Activated CD8-positive, alpha-beta memory T cell treated with anti-CD3 and anti-CD28 coated beads for 4 hours (primary cell): ENCODE measurements around the gene COX17.

ENCODE experiments used
- DNase-seq, 2 donors: peaks; one replicate each; pipeline ENCODE4 v3.0.0-alpha.2; 2020; ENCODE audit warnings: low read depth in 2 of 2

Gene COX17

DNA sequence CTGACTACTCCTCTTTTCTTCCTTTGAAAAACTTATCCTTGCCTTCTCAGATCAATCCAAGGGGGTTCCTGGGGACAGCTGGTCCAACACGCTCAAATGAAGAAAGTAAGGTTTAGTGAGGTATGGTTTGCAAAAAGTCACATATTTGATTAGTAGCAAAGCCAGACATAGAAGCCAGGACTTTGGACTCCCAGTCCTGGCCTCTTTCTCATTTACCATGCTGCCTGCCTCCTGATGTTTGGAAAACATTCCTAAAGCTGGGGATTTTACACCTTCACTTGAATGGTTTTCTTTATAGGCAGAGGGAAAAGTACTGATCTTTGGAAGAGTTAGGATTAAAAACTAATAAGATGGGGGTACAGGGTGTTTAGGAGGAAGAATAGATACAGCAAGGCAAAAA is 31.4 kb downstream of the COX17 start:
- no peak for DNase-seq

DNA sequence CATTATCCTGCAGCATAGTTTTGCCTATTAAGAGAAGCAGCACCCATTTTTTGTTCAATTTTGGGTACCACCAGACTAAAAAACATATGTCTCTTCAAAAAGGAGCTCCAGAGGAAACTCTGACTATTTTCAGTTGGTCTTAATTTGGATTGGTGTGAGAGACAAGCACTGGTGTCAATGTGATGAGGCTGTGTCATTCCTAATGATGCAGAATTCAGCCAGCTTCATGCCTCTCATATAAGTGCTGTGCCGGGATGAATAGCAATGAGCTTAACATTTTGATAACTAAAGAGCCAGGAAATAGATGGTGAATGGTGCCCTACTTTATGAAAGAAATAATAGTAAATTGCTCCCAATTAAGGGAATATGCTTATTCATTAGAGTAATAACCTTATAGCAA is 32.7 kb downstream of the COX17 start:
- no peak for DNase-seq

DNA sequence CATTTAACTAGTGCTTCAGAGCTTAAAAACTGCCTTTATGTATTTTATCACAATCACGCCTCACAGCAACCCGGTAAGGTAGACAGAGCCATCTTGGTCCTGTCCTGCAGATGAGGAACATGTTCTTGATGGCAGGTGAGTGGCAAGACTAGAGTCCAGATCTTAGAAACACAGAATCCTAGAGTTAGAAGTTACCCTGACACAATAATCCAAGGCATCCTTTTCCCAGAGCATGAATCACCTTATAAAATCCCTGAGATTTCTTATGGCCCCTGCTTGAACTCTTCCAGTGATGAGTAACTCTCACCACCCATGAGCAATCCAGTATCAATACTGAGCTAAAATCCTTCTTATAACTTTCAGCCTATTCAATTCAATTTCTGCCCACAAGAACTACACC is 33.7 kb downstream of the COX17 start:
- no peak for DNase-seq

DNA sequence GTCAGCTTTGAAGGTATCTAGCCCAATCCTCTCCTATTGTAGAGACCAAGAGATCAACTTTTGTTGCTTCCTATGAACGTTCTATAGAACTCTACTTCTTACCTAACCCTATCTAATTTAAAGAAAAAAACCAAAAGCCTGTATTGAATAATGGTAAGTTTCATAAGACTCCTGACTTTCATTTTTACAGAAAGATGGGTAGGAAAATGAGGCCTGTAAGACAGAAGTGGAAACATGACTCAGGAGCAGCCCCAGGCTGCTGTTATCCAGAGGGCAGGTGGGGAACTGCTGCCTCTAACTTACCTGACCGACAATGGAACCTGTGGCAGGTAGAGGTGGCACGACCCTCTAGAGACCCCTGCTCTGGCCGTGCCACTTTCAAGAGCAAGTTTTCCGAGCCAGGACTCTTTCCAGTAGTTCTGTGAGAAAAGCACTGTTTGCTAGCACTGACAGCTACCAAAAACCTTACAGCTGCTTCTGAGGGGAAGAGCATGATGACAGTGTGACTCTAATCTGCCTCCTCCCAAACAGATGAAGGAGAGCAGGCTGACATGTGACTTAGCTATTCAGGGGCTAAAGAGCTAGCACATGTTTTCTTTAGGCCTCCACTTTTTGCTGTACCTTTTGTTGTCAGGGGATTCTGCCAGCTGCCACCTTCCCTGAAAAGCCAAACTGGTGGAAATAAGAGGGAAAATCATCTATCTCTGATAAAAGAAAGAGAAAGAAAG is 34.3 kb downstream of the COX17 start:
- DNase-seq = no peak

DNA sequence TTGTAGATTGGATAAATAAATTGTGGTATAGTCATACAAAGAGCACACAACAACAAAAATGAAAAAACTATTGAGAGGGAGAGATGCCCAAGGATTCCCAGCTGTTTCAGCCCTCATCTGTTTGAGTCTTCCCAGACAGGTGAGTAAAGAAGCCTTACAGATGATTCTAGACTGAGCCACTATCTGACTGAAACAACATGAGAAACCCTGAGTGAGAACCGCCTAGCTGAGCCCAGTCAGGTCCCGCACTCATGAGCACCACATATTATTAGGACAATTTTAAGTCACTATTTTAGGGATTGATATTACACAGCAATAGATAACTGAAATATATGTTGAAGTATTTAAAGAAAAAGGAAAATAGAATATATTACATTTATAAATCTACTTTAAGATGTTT is 35.8 kb downstream of the COX17 start:
- no peak for DNase-seq

DNA sequence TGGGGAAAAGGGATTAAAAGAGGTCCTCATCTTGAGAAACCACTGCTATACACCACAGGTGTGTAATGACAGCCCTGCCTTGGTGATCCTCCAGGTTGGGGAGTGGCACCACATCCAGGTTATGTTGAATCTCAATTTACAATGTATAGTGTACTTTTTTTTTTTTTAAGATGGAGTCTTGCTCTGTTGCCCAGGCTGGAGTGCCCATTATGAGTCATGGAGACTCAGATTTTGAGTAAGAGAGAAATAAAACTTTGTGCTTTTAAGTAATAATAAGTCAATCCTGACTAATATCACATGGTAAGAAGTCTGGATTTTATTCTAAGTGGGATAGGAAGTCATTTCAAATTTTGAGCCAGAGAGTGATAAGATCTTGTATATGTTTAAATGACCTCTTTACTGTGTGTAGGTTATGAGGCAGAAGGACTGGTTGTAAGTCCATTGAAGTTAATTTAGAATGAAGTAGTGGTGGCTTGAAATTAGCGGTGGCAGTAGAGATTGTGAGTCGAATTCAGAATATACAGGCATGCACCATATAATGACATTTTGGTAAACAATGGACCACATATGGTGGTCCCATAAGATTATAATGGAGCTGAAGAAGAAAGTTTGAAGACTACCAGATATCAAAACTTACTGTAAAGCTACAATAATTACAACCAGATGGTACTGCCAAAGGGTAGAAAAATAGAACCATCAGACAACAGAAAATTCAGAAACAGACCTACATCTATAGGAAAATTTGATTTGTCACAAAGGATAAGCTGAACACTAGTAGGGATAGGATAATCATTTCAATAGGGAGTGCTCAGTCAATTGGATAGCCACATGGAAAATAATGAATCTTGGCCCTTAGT is 37.5 kb downstream of the COX17 start:
- DNase-seq = no peak

DNA sequence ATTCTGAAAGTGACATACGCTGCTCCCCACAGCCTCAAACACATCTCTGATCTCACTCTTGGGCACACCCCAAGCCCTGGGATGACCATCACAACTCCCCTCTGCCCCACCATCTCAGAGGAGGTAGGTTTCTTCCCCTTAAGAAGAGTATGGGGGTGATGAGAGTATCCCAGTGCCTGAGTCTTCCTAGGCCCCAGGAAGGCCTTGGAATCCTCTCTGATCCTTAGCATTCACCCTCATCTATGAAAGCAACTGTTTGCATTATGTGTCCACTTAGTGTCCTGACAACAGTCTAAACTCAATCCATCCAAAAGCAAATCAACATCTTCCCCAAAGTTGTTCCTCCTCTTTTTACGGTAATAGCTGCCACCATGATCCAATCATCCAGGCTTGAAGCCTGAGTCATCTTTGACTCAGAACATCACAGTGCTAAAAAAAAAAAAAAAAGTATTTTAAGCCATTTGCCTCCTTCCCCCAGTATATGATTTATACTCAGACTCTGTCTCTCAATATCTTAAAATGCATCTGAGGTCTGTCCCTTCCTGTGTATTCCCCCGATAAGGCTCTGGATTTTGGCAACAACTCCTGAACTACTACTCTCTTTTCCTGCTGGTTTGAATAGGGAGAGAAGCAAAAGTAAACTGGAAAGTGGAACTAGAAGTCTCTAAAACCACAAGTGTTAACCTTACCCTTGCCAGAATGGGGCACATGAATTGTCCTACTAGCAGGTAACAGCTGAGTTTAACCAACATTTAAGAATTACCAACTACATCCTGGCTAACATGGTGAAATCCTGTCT is 39.3 kb downstream of the COX17 start:
- DNase-seq = no peak

DNA sequence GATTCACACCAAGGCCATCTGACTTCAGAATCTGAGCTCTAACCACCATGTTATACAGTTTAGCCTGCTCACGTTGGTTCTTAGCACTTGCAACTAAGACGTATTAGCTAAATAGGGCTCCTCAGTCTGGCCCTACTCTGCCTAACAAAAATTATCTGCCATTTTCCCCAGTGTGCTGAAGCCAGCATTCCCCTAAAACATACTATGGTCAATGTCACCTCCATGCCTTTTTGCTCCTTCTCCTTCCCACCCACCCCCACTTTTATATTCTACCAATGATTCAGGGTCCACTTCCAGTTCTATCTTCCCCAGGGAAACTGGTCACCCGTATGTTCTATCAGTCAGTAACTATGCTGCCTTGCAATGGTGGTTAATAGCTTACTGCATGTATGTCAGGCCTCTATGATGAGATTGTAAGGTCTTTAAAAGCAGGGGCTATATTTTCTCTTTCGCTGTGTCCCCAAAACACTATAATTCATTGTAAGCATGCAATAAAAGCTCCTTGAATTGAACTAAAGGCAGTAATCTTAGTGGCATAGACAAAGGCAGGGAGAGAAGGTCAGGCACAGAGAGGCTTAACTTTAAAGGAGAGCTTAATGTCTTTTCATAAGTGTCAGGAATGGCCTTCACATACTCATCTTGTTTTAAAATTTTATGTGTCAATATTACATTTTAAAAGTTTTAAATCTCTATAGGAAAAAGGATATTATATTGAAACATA is 40.2 kb downstream of the COX17 start:
- DNase-seq = no peak

DNA sequence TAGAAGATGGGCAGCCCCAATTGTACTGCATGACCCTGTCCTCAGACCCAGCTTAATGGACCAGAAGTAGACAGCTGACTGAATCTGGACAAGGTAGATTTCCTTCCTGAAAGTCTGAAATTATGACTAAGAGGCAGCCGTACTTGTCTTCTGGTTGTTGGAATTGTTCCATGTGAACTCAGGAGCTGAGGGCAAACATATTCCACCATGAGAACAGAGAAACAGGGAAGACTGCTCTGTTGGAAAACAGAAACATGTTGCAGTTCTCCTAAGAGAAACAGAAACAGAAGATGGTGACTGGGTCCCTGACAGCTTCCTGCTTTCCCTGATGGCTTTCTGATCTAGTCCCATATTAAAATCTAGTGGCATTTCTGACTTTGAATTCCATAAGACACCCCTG is 41.0 kb downstream of the COX17 start:
- DNase-seq = no peak

DNA sequence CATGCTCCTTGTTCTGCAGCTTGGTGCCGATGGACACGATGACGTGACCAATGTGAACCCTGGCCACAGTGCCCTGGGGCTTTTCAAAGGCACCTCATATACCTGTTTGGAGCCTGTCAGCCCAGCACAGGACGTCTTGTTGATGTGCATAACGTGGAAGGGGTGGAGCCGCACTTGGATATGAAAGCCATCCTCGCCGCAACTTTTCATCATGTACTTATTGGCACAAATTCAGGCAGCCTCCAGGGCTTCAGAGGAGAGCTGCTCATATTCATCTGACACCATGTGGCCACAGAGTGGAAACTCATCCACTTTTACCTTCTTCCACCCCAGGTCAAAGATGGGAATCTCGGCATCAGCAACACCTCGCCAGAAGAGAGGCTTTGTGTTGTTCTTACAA is 41.5 kb downstream of the COX17 start:
- DNase-seq = no peak

DNA sequence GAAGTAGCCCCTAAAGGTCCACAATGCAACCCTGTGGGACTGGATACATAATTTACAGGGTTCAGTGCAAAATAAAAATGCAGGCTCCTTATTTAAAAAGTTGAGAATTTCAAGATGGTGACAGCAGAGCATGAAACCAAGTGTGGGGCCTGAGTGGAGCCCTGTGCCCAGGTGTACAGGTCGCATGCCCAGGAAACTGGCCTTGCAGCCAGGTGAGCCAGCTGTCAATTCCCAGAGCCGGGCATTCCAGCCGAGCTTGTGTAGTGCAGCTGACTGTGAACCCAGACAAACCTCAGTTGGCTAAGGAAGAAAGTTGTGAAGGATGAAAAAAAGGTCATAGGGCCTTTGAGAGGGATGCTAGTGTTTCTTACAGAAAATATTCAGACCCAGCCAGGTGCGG is 44.4 kb downstream of the COX17 start:
- DNase-seq = no peak

DNA sequence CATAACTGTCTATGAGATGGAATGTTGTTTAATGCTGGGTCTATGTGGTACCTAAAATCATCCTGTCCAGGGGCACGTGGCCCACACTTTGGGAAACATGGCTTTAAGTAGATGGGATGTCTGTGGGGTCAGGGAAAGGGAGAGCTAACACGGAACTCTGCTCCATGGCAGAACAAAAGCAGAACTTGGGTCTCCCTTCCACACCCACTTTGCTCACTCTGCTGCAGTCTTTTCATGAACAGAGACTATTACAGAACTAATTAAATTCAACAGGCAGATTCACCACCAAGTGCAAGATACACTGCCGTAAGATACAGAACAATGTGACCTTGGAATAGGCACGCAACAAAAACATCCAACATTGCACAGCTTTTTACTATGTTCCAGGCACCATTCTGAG is 45.0 kb downstream of the COX17 start:
- DNase-seq = no peak

DNA sequence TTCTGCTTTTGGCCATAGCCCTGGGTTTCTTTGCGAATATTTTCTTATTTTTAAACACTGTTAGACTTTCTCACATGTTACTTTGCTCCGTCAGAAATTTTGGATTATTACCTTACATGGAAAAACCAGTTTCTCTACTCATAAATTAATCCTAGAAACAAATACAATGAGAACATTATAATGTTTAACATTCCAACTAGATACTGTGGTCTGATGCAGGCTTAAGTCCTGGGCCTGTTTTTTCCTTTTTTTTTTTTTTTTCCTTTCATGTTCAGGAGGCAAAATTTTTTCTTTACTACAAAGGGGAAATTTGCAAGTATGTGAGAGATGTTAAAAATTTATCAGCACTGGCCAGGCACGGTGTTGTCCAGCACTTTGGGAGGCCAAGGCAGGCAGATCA is 45.7 kb downstream of the COX17 start:
- no peak for DNase-seq

DNA sequence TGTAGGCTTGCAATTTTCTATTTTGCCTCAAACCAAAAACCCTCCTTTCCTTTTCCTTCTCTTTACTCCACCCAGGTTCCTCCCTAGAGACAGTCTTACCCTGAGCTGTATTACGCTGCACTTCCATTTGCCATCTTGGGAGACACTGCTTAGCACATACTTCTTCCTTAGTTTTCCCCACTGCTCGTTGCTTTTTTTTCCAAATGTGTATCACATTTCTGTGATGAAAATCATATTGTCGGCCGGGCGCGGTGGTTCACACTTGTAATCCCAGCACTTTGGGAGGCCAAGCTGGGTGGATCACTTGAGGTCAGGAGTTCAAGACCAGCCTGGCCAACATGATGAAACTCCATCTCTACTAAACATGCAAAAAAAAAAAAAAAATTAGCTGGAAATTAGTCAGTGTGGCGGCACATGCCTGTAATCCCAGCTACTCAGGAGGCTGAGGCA is 46.3 kb downstream of the COX17 start:
- DNase-seq = no peak

DNA sequence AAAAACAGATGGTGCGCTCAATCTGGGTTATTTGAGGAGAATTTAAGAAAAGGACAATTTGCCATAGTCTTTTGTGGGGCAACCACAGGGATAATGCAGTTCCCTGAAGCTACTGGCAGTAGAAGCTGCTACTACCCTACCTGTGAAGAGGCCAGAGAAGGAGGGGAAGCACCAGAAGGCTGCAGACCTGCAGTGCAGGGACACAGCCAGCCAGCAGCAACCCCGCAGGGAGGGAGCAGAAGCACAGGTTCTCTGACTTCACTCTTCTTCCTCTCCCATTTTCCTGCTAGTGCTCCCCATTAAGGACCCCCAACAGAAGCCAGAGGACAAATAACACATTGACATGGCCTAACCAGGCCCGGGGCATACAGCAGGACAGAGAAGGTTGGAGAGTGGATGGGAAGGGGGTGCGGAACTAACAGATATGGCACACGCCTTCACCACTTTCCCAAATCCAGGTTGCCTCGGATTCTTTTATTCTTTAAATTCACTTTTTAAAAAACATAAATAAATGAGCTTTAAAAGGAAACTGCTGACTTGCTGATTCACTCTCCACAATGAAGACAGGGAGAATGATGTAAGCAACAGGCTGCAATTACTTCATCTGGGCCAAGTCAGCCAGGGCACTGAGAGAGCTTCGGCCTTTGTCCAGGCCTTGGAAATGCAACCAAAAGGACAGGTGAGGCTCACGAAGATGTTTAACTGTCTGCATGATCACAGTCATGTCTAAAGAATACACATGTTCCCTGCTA is 46.9 kb downstream of the COX17 start:
- DNase-seq = no peak

DNA sequence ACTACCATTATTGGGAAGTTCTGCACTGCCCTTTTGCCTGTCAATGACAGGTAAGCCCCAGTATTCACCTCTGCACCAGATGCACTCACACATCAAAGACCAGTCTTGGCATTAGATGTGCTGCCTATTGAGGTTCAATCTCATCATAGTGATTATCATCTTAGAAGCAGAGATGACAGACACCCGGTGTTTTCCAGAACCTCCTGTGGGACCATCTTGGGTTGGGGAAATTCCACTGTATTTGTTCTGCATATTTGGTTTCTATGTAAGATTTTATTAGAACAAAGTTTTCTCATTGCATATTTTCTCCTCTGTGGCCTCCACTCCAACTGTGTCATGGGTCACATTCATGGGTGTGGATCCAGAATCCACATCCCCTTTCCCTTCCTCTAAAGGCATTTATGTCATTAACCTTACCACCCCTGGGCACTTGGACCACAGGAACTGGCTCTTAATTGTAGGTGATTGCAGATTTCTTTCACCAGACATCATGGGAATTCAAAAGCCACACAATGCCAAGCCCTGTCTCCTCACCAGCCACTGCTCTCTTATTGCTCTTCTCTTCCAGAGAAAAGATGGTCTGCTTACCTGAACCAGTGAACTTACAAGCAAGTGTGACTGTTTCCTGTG is 48.3 kb downstream of the COX17 start:
- DNase-seq = no peak

DNA sequence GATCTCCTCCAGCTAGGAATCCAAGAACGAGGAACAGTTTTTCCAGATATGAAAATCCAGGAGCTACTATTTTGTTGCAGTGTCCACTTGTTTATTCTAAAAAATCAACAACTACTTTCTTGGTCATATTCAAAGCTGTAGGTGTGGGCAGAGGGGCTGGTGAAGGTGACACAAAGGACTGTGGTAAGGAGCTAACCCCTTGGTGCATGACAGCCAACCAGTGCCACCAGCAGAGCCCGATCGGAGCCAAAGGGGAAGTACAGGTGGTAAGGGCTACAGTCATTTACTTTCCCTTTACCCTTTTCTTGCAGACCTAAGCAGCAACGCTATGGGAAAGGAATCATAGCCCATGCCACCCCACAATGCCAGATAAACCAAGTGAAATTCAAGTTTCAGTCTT is 48.8 kb downstream of the COX17 start:
- DNase-seq = no peak

DNA sequence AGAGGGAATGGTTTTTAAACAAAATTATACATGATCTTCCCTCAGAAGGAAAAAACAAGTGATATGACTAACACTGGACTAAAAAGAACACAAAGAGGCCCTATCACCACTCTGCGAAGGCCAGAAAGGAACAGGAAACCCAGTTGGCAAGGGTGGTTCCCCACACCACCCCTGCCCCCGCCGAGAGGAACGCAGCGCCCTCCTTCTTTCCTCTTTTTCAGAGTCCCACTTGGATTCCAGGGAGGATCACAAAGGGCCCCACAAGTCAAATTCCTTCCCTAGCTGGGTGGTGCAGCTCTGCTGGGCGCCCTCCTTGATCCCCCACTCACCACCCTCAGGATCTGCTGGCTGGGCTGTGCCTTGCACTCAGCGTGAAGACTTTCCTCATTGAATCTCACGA is 49.7 kb downstream of the COX17 start:
- DNase-seq = no peak

DNA sequence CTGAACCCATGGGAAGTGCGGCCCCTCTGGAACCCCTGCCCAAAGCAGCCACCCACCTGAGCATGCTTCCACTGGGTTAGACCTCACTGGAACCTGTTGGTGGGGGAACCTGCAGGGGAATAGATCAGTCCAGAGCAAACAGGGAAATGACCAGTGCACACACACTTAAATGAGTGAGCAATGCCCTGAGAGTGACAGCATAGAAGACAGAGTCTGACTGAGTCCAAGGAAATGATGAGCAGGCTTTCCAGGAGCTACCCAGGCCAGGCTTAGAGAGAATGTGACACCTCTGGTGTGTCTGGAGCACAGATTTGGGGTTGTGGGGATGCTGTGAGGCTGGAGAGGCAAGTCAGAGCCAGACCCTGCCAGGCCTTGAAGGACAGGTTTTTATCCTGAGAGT is 51.0 kb downstream of the COX17 start:
- DNase-seq = no peak

DNA sequence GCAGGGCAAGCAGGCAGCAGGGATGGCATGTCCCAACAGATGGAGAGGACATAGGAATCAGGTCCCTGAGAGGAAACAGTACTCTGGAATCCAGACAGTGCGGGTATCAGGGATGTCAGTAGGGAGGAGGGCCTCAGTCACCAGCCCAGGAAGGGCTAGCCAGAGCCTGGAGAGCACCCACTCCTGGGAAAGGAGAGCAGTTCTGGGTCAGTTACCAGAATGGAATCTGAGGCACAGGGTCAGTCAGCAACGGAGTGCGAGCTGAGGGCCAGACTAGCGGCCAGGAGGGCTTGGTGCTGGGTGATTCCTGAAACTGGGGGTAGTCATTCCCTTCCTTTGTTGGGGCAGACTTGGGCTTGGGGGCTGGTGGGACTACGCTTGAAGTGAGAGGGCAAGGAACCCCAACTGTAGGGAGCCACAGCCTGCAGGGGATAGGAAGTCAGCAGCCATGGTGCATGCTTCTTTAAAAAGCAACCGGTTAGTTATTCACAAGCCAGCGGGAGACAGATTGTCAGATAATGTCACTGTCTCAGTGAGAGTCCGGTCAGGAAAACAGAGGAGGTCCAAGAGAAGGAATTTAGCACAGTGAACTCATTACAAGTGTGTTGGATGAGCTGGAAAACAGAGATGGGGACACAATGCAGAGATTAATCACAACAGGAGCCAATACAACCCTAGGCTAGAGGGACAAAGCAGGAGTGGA is 51.6 kb downstream of the COX17 start:
- no peak for DNase-seq
